ENCODE measurements around the gene RAI2.
"Not testable (repeated sequence)": the region's sequence is repeated elsewhere in the genome, so short reads cannot be mapped to it uniquely, and the experiment has no call there.

RAI2 gene

DNA sequence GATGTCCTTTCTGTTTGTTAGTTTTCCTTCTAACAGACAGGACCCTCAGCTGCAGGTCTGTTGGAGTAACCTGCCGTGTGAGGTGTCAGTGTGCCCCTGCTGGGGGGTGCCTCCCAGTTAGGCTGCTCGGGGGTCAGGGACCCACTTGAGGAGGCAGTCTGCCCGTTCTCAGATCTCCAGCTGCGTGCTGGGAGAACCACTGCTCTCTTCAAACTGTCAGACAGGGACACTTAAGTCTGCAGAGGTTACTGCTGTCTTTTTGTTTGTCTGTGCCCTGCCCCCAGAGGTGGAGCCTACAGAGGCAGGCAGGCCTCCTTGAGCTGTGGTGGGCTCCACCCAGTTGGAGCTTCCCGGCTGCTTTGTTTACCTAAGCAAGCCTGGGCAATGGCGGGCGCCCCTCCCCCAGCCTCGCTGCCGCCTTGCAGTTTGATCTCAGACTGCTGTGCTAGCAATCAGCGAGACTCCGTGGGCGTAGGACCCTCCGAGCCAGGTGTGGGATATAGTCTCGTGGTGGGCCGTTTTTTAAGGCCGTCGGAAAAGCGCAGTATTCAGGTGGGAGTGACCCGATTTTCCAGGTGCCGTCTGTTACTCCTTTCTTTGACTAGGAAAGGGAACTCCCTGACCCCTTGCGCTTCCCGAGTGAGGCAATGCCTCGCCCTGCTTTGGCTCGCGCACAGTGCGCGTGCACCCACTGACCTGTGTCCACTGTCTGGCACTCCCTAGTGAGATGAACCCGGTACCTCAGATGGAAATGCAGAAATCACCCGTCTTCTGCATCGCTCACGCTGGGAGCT lies 74.3 kb downstream of the RAI2 start:
- DNase-seq (ENCODE audit: low read depth, low spot score): not testable (repeated sequence)

GRCh38 chrX:17779434-17779833 lies 81.7 kb downstream of the RAI2 start:
- no peak for DNase-seq (ENCODE audit: low read depth, low spot score)

DNA sequence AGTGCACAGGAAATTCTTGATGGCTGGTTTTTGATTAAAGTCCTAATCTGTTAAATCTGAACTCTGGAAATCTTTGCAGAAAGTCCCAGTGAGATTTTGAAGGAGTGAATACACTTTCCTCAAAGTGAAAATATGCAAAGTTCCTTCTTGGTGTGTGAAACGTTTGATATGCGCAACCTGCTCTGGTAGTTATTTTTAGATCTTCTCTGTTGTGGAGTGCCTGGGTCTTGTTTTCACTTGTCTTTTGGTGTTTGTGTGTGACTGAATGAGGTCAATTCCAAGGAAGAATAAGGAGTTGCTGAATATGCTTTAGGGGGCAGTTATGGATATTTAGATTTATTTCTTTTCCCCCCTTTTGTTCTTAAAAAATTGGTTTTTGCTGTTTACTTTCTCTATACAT lies 82.1 kb downstream of the RAI2 start:
- no peak for DNase-seq (ENCODE audit: low read depth, low spot score)

- no peak for DNase-seq (ENCODE audit: low read depth, low spot score)
Measured at GRCh38 chrX:17774053-17774452, 87.0 kb downstream of the RAI2 start.

- DNase-seq (ENCODE audit: low read depth, low spot score): no peak
Measured at GRCh38 chrX:17773221-17773876, 87.7 kb downstream of the RAI2 start.

DNA sequence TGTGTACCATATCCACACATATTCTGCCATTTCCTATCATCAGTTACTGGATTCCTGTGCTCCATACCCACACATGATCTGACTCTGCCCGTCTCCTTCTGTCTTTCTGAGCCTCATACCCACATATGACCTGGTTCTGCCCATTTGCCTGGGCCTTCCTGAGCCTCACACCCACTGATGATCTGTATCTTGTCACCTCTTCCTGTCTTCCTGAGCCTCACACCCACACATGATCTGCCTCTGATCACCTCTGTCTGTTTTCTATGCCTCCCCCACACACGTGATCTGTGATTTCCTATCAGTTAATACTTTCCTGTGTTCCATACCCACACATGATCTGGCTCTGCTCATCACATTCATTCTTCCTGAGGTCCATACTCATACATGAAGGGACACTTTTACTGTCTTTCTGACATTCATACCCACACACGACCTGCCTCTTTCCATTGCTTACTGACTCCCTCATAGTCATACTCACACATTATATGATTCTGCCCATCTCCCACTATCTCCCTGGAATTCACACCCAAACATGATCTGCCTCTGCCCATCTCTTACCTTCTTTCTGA lies 91.3 kb downstream of the RAI2 start:
- no peak for DNase-seq (ENCODE audit: low read depth, low spot score)

DNA sequence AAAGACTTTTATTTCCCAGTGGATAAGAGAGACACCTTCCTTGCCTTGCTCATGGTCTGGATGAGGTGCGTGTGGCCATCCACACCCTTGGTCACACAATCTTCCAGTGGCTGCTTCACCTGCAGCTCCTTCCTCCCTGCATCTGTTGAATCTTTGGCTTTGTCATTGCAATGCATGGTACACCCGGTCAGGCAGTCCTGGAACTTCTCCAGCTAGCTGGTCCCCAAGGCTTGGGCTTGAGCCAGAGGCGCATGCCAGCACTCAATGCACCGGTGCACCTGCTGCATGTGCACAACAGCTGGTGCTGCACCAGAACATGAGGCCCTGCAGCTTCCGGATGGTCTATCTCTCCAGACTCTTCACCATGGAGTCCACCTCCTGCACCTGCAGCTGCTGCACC lies 92.1 kb downstream of the RAI2 start:
- no peak for DNase-seq (ENCODE audit: low read depth, low spot score)

- DNase-seq (ENCODE audit: low read depth, low spot score): no peak
Measured at GRCh38 chrX:17767734-17768133, 93.4 kb downstream of the RAI2 start.

- no peak for DNase-seq (ENCODE audit: low read depth, low spot score)
Measured at GRCh38 chrX:17759990-17760389, 101.1 kb downstream of the RAI2 start.

DNA sequence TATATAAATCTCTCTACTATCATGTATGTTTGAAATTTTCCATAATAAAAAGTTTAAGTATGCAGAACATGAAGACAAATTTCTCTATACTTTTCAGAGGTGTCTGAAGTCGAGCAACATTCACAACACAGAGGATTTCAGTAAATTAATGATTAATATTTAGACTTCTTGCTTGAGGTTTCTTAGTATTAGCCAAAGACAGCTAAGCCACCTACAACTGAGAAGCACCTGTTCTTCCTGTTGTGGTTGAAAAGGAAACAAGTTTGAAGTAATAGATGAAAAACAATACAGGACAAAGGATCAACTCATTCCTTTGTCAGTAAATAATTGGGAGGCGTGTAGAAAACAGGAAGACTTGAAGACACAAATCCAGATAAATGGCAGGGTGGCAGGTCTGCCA lies 102.7 kb downstream of the RAI2 start:
- DNase-seq (ENCODE audit: low read depth, low spot score): no peak

- DNase-seq (ENCODE audit: low read depth, low spot score): no peak
Measured at GRCh38 chrX:17750436-17750835, 110.7 kb downstream of the RAI2 start.
